ENCODE data around the gene HMCN1. TPM values are rescaled to one million over a fixed set of nuclear protein-coding genes. Genes with fewer than 3 reads are reported as not detected.

HMCN1 gene
- total and polyA plus RNA-seq, 11 donors: 2.1 to 14.1 (median 5.6) TPM

GRCh38 chr1:185860859-185861258, 126.7 kb downstream of the HMCN1 start:
- Histone ChIP-seq H3K4me1 (peaks cover 0 to 8% (median 0%) of the 10 kb centered on the region in 12 donors), H3K27ac (no peak overlapping the region), H3K36me3 (peaks cover 0 to 6% (median 0%) of the 10 kb centered on the region in 9 donors), H3K27me3 (no peaks in the 10 kb centered on the region), H3K9me3 (no peaks in the 10 kb centered on the region), H3K4me3 (no peak overlapping the region)
- intact Hi-C loops (cut with DNase I): no loop called here
- 74 to 87% (median 85%) methylated on average over 1 of the region's 1 CpG for WGBS, 4 donors
- DNase-seq: no peak
- no peak for ATAC-seq
- TF ChIP-seq POLR2A (IDR thresholded peaks at IDR 0.05) (no peak), CTCF (IDR thresholded peaks at IDR 0.05) (no peak)

GRCh38 chr1:185861630-185862029, 127.4 kb downstream of the HMCN1 start:
- Histone ChIP-seq H3K4me1 (peaks cover 0 to 8% (median 0%) of the 10 kb centered on the region in 12 donors), H3K36me3 (peaks cover 0 to 6% (median 0%) of the 10 kb centered on the region in 9 donors), H3K27ac (no peak overlapping the region), H3K27me3 (no peaks in the 10 kb centered on the region), H3K9me3 (no peaks in the 10 kb centered on the region), H3K4me3 (no peak overlapping the region)
- intact Hi-C loops (cut with DNase I): no loop called here
- no peak for ATAC-seq
- TF ChIP-seq POLR2A (IDR thresholded peaks at IDR 0.05): no peak
- TF ChIP-seq CTCF (IDR thresholded peaks at IDR 0.05): no peak
- DNase-seq: no peak

GRCh38 chr1:185862235-185862634, 128.0 kb downstream of the HMCN1 start:
- no peak for DNase-seq
- WGBS, 4 donors: 72 to 79% (median 75%) methylated on average over 3 of the region's 3 CpGs
- H3K36me3 ChIP-seq: peaks cover 0 to 9% (median 0%) of the 10 kb centered on the region in 9 donors
- peaks cover 0 to 8% (median 0%) of the 10 kb centered on the region in 12 donors for H3K4me1 ChIP-seq
- ATAC-seq: no peak
- no peaks in the 10 kb centered on the region for H3K9me3 ChIP-seq
- TF ChIP-seq POLR2A (IDR thresholded peaks at IDR 0.05) (no peak), CTCF (IDR thresholded peaks at IDR 0.05) (no peak)
- intact Hi-C loops (cut with DNase I): no loop called here
- no peak overlapping the region for H3K4me3 ChIP-seq
- no peak overlapping the region for H3K27ac ChIP-seq
- no peaks in the 10 kb centered on the region for H3K27me3 ChIP-seq

- Histone ChIP-seq H3K27me3 (no peaks in the 10 kb centered on the region), H3K4me1 (peaks cover 0 to 11% (median 0%) of the 10 kb centered on the region in 12 donors), H3K4me3 (no peak overlapping the region), H3K9me3 (no peaks in the 10 kb centered on the region), H3K27ac (peak overlapping the region in 1 of 12 donors; percentile 18), H3K36me3 (peaks cover 0 to 9% (median 0%) of the 10 kb centered on the region in 9 donors)
- WGBS, 4 donors: 79 to 89% (median 84%) methylated on average over 5 of the region's 5 CpGs
- ATAC-seq (peak in 1 of 4 donors; percentile 36), DNase-seq (no peak)
- intact Hi-C loops (cut with DNase I): no loop called here
- TF ChIP-seq CTCF (IDR thresholded peaks at IDR 0.05) (no peak), POLR2A (IDR thresholded peaks at IDR 0.05) (no peak)
Measured at GRCh38 chr1:185864331-185864730, 130.1 kb downstream of the HMCN1 start.

Measured in heart left ventricle (tissue), 16 donors.